Measurements from ENCODE around the gene RHBDD1.

Gene RHBDD1

DNA sequence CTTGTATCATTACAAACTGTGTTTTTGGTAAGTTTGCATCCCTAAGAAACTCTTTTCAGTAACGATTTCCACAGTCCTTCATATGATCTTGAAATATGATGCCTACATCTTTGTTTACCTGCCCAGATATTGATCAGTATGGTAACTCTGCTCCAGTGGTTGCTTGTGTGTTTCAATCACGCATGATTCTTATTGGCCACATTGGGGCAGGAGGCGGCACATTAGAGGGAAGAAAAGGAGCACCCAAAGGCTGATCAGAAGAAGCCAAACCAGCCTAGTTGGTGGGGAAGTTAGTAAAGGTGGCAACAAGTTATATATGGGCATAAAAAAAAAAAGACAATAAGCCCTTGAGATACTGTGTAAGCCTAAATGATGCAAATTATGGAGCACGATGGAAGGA is 158.9 kb downstream of the RHBDD1 start:
- no peak for DNase-seq

DNA sequence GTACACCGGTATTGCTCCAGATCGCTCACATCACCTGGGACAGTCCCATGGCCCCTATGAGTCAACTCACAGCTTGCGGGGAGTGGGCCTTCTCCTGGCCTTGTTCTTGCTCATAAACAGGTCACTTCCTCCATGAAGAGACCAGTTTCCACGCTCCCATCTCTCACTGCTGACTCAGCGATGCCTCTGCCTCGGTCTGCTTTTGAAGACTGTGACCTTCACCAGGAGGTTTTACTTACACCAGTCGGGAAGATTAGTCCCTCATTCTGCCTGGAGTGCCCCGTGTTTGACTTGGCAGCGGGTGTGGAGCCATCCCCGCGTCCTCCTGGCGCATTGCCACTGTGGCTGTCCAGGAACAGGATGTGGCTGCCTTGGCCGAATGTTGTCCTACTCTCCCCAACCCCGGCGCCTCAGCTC is 159.8 kb downstream of the RHBDD1 start:
- no peak for DNase-seq

DNA sequence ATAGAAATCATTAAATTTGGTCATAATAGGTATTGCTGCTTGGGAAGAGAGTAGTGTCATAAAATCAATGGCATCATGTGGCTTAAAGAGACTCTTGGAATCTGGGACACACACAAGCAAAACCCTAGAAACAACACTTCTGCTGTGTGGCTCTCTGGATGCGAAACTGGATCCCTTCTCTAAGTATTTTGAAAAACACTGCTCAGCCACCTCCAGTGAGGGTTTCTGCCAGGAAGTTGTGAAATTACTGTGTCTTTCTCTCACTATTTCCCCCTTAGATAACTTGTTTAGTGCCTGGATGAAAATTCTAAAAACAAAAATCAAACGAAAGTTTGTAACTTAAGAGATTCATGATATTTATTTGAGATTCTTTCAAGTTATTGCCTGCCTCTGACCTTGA is 163.8 kb downstream of the RHBDD1 start:
- no peak for DNase-seq

DNA sequence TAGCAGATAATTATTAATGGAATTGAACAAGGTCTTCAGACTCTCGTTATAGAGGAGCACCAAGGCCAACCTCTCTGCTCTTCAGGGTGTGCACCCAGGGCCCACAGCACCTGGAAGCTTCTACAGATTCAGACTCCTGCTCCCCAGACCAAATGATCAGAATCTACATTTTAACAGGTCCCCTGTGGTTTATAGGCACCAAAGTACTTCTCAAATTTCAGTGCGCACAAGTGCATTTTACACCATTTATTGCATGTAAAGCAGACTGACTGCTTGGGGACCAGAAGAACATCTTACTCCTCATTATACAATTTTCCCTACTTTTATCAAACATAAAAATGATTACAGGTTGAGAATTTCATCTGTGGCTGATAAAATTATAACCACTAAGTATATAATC is 164.3 kb downstream of the RHBDD1 start:
- DNase-seq = no peak

DNA sequence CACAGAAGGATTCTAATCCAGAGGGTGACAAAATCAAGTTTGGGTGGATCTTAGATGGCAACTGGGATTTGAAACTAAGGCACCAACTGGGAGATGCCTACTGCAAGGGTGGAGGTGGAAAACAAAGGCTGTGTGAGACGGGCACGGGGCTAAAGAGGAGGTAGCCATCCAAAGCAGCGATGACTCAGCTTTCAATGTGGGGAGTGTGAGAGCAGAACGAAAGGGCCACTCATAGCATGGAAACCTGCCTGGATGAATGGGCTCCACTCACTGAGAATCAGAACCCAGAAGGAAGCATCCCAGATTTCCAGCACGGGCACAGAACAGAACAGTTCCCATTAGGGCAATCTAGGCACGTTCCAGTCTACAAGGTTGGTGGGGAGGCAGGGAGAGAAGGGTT is 168.6 kb downstream of the RHBDD1 start:
- no peak for DNase-seq

DNA sequence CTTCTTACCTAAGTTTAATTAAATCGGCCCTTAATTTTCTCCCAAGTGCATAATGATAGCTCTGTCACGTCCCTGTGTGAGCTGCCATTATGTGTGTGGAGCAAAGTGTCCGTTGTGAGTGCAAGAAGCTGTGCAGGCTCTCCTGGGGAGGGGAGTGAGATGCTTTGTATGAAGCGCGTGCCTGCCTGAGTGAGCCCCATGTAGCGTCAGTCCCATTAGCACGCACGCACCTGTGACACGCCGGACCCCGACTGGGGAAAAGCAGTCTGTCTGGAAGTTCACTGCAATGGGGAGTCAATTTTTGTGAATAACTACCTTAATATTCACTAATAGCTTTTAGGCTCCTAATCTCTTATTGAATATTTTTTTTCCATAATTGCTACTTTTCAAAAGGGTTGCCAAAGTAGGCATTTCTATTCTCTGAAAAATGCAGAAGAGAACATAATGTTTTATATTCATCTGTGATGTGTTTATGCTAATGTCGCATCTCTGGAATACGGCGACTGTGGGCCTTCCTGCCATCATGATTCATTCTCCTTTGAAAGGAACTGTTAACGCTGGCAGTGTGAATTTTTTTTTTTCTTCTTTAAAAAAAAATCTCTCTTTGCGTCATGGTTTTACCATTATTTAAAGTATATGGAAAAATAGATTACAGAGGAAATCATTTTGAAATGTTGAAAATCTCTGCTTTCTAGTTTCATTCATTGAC is 170.5 kb downstream of the RHBDD1 start:
- no peak for DNase-seq

DNA sequence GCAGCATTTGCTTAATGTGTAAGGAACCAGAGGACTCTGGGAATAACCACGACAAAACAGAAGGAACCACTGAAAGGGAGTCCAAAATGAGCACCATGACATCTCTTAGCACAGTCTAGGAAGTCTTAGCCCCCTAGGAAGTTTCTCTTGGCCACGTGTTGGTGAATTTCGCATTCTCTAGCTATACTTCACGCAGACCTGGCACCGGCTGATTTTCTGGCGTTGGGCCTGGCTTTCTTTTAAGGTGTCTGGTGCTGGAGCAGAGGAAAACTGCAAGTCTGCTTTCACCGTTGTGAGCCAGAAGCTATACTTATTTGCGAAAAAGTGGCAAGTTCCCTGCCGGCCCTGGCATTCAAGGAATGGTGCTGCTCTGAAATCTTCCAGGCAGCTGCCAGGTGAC is 171.3 kb downstream of the RHBDD1 start:
- DNase-seq = no peak

DNA sequence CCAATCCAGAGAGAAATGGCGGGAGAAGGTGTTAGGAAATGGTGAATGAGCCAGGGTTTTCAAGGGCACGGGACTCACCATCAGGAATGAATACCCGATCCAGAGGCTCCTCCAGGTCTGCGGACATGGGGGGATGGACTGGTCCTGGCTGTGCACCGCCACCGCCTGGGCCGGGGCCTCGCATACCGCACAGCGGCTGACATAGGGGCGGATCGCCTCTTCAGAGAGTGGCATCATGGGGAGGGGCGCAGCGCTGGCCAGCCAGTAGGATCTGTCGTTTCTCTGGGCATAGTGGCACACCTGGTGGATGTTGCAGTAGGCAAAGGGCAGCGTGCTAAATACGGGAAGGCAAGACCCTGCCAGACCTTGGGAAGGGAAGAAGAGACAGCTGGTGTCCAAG is 172.1 kb downstream of the RHBDD1 start:
- no peak for DNase-seq

DNA sequence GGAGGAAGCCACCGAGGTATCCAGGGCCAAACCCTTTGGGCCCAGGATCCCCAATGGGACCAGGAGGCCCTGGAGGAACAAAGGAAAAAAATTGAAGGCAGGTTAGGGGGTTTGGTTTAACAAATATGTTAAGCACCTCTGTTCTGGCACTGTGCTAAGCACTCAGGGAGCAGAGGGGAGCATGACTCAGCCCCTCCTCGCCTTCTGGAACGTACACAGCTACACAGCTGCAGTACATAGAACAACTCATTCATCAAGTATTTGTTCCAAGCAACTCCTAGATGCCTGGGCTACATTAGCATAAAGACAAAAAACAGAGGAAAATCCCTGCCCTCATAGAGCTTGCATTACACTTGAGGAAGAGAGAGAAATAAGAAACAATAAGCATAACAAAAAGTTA is 174.6 kb downstream of the RHBDD1 start:
- no peak for DNase-seq

DNA sequence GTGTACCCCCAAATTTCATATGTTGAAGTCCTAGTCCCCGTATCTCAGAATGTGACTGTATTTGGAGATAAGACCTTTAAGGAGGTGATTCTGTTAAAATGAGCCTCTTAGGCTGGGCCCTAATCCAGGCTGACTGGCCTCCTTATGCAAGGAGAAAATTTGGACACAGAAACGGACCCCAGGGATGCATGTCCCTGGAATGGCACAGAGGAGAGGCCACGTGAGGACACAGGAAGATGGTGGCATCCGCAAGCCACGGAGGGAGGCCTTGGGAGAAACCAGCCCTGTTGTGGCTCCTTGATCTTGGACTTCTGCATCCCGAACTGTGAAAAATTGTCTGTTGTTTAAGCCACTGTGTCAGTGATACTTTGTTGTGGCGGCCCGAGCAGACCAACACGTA is 177.5 kb downstream of the RHBDD1 start:
- no peak for DNase-seq

DNA sequence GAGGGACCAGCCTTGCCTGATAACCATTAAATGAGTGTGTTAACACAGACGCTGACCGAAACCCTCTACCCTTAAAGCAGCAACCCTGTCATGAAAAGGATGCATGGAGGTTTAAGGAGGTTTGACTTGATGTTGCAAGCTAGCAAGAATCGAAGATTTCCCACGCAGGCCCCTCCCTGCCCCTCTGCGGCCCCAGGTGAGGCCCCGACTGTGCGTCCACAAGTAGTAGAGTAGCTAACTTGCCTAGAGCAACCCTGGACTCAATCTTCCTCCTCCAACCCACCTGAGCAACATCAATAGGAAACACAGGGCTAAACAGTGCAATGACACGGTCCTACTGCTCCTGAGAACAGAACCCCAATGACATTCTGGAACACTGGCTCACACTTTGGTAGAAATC is 178.0 kb downstream of the RHBDD1 start:
- no peak for DNase-seq

DNA sequence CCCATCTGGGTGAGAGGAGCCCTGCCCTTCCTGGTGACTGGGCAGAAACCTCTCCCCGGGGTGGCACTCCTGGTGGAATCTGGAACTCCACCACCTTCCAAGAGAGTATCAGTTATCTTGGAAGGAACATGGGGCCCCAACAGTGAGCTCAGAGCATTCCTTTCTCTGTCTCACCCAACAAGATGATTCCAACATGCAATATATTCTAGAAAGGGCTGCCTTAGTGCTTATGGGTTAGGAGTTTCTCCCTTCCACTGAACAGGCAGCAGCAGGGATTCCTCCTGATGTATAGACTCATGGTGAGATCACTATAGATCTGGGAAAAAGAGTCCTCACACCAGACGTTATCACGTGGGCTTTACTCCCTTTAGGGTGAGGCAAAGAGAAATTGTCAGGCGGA is 181.0 kb downstream of the RHBDD1 start:
- no peak for DNase-seq

DNA sequence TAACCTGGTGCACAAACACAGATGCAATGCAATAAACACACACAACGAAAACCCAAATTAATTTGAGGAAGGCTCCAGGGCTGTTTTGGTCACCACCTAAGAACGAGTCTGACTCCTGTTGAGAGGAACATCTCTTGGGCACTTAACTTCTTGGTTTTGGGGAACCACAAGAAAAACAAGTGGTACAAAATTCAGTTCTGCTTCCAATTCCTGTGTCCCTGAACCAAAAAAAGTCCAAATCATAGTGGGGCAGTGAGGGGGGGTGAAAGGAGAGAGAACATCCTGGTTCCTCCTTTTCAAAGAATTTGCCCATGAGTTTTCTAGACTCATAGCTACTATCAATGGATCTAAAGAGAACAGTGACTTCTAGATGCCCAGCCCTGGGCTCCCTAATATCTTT is 184.6 kb downstream of the RHBDD1 start:
- DNase-seq = no peak

DNA sequence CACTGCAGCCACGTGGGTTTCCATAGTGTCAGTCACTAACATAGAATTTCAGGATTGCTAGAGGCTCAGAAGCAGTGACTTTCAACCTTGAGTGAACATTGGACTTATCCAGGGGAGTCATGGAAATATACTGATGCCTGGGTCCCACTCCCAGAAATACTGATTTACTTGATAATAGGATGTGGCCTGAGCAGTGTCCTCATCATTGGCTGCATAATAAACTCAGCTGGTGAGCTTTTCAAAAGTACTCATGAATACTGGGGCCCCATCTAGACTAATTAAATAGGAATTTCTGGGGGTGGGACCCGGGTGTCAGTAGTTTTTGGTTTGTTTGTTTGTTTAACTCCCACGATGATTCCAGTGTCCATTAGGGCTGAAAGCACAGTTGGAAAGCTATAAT is 186.8 kb downstream of the RHBDD1 start:
- no peak for DNase-seq

DNA sequence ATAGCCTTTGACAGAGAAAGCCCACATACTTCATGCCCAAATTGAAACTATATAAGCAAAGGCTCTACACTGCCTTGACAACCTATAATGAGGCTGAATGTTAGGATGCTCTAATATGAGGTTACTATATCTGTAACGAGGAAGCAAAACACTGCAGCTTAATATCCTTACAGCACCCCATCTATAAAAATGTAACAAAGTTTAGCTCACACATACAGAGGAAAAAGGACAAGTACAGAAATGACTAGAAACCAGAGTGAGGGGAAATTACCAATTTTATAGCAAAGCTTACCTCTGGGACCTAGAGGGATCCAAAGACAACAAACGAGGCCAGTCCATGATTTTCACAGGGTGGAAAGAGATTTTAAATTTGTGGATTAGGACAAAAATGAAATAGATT is 189.7 kb downstream of the RHBDD1 start:
- DNase-seq = no peak

DNA sequence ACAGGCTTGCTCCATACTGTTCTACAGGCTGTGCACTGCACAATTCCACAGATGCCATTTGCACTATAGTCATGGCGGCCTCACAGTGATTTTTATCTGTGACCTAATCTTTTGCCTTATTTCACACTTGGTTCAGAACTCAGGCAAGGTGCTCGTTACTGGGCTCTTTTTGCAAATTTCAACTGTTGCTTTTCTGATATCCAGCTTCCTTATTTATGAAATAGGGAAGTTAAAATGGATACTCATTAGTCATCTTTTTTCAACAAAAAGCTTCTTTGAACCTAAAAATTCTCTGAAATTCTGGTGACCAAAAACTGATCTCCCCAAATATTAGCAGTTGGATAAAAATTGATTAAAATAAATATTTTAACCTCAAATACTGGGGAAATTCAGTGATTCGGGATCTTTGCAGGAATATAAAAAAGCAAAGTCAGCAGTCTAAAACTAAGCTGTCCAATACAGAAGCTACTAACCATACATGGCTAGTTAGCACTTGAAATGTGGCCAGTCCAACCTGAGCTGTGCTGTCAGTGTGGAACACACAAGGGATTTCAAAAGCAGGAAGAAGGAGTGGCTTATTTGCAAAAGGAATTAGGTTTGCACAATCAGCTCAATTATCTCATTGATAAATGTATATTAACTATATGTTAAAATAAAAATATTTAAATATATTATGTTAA is 193.7 kb downstream of the RHBDD1 start:
- DNase-seq = no peak

DNA sequence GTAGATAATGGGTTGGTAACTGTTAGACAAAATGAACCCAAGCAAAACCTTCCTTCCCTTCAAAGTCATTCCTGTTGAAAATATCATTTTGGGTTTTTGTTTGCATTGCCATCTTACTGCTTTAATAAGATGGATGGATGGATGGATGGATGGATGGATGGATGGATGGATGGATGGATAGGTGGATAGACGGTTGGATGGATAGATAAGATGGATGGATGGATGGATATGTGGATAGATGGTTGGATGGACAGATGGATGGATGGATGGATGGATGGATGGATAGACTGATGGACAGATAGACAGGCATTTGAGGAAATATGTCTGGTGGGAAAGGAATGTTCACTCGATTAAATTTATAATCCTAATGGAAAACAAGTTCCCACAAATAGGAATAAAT is 194.9 kb downstream of the RHBDD1 start:
- DNase-seq = no peak

DNA sequence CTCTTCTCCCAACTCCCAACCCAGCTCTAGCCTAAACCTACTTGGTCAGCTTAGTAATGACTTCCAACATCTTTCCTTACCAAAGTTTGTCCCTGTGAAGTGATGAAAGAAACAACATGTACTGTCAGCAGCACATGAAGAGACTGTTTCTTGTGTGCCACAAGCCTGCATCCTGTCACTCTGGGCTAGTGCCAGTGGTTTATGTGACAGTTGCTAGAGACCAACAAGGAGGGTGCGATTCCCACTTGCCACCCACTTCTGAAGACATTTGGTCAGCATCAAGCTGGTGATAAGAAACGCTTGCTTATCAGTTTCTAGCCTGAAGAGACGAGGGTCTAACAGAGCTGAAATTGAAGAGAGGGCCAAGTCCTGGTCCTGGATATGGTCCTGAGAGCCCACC is 195.5 kb downstream of the RHBDD1 start:
- no peak for DNase-seq

DNA sequence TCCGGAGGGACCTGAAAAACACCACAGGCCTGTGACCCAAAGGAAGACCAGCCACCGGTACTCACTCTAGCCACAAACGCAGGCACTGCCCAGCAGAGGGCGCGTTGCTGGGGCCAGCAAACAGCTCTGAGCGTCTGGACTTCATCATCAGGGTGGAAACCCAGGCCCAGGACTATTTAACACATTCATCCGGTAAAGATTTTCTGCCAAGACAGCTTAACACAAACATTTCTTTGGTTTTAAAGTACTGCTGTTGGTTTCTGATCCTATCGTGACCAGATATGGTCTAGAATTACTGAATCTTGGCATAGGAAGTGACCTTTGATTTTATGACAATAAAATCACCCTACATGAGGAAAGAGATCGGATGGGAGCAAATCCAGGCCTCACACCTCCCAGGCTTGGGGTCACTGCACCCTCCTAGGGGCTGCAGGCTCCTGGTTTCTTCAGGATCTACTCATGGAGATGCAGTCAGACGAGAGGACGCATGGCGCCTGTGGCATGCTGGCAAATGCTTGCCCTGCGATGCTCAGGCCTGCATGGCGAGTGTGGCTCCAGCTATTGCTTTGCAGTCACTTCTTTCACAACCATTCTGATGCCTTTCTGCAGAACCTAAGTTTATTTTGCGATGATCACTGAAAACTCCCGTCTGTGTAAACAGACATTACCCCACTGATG is 197.8 kb downstream of the RHBDD1 start:
- DNase-seq = no peak

DNA sequence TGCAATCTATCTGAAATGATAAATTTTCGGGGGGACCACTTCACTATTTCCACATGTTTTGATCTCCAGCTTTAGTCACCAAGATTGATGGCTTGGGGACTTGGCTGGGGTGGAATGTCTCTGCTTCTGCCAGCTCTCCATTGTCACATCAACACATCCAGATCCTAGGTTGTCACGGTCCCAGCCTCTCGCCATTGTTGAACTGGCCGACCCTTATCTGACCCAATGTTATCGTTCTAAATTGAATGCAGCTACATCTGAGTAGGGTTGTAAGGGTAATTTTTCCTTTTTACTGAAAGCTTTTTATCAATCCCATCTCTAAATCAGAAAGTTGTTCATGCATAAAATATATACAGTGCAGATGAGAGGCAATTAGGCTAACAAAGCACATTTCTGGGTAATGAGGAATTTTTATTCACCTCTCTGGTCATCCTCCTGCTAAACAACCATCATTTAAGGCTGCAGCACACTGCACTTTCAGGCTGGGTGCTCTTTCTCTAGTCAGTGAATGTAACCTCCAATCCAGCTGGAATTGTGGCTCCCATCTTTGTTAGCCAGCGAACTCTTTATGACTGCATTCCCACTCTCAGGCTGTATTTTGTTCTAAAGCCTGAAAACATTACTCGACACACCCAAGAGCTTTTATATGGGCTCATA is 200.0 kb downstream of the RHBDD1 start:
- no peak for DNase-seq

DNA sequence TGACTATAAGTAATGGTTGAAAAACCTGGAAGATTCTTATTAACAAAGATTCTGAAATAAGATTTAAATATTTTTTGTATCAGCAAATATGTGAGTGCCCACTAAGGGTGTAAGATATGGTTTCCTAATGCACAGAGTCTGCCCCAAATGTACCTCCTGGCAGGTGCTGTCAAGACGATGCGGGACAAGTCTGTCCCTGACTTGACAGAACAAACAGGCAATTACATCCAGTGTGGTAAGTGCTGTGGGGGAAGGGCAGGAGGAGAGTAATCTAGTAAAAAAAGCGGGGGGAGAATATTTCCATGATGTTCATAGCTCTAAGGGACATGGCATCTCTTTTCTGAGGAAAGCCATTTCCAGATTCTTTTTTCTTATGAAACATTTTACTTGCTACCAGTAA is 200.7 kb downstream of the RHBDD1 start:
- DNase-seq = no peak

DNA sequence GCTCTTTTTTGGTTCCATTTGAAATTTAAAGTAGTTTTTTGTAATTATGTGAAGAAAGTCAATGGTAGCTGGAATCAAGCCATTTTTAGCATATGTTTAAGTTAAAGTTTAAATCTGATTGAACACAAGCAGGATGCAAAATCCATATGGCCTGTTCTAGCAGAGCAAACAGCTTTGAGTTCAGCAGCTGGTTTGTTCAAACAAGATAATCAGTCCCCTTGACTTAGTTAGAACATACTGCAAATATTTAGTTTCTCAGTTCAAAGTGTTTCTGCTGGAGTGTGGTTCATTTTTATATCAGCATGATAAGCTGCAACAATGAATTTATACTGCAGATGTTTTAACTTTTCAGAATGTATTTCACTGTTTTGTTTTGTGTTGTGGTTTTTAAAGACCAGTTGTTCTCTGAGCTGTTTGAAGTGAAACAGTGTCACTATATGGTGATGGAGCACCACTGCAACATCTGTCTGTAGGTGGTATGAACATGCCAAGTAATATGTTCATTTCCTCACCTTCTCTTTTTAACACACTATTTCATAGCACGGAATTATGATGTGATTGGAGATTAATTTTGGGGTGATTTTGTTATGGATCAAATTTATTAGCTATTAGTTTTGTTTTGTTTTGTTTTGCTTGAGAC is 202.8 kb downstream of the RHBDD1 start:
- DNase-seq = no peak

DNA sequence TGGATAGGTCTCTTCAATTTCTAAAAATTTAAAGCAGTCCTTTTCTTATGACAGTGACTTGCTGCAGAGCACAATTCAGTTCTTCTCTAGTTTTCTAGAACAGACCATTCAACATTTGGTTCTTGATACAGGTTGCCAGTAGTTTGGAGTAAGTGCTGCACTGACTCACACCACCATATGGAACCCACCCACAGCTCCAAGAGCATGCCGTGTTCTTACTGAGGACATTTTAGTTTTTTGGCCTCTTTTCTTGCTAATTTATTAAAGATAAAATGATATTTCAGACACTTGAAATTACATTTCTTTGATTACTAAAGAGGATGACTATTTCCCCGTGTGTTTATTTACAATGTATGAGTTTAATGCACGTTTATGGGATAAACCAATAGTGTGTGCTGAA is 208.1 kb downstream of the RHBDD1 start:
- no peak for DNase-seq
